CD14-positive monocyte (primary cell): ENCODE data around the gene CRYBA4. TPM values are rescaled to one million over a fixed set of nuclear protein-coding genes. Genes with fewer than 3 reads are reported as not detected.

Experiments
- DNase-seq, 3 donors: peaks; one replicate each; pipeline ENCODE4 v3.0.0-alpha.2; 2011 to 2022
- H2AFZ ChIP-seq: 2 replicates; pipeline ENCODE4 v1.6.0; 2012; ENCODE audit warnings: mild to moderate bottlenecking, low read depth, low read length, inconsistent platforms; ENCODE audit not compliant: insufficient read depth, poor library complexity, severe bottlenecking
- H3K27ac ChIP-seq, 2 donors: 1 replicate in 1 of 2; 2 replicates in 1 of 2; pipeline ENCODE4 v1.5.1; 2012 to 2013; ENCODE audit warnings: low read length in 2 of 2, control low read depth in 1 of 2, inconsistent platforms in 1 of 2, low read depth in 1 of 2, mild to moderate bottlenecking in 1 of 2
- H3K27me3 ChIP-seq, 2 donors: one replicate each; pipeline versions ENCODE4 v1.6.0 to v1.6.1; 2011 to 2013; ENCODE audit warnings: low read length in 2 of 2; ENCODE audit not compliant: control insufficient read depth in 2 of 2, insufficient read depth in 2 of 2
- H3K36me3 ChIP-seq, 2 donors: replicated peaks in 1 of 2; 1 replicate in 1 of 2; 2 replicates in 1 of 2; pipeline versions ENCODE4 v1.5.1 to v1.6.1; 2012 to 2013; ENCODE audit warnings: low read length in 2 of 2, control low read depth in 1 of 2, inconsistent platforms in 1 of 2, mild to moderate bottlenecking in 1 of 2; ENCODE audit not compliant: insufficient read depth in 2 of 2, control insufficient read depth in 1 of 2
- H3K4me1 ChIP-seq, 2 donors: 1 replicate in 1 of 2; 2 replicates in 1 of 2; pipeline versions ENCODE4 v1.5.1 to v1.6.1; 2012 to 2013; ENCODE audit warnings: low read length in 2 of 2, control low read depth in 1 of 2, inconsistent platforms in 1 of 2, mild to moderate bottlenecking in 1 of 2, moderate library complexity in 1 of 2; ENCODE audit not compliant: insufficient read depth in 2 of 2, control insufficient read depth in 1 of 2
- H3K4me2 ChIP-seq: replicated peaks from 2 replicates; pipeline ENCODE3; 2012; ENCODE audit warnings: low read length, moderate library complexity, mild to moderate bottlenecking; ENCODE audit not compliant: poor library complexity, severe bottlenecking; ENCODE audit errors: extremely low read depth
- H3K4me3 ChIP-seq, 3 experiments: fragments of 200-600 bp in 1 of 3; sonication (generic) in 1 of 3; replicated peaks in 1 of 3; 1 replicate in 2 of 3; 2 replicates in 1 of 3; pipeline ENCODE4 v1.5.1; 2011 to 2013; ENCODE audit warnings: low read length in 3 of 3, mild to moderate bottlenecking in 3 of 3, control low read depth in 2 of 3, low read depth in 2 of 3, inconsistent platforms in 1 of 3, moderate library complexity in 1 of 3
- H3K79me2 ChIP-seq: 2 replicates; pipeline ENCODE4 v1.6.0; 2012; ENCODE audit warnings: mild to moderate bottlenecking, control low read depth, inconsistent platforms, low read length, moderate library complexity; ENCODE audit not compliant: insufficient read depth
- H3K9ac ChIP-seq: 2 replicates; pipeline ENCODE4 v1.6.0; 2017; ENCODE audit warnings: low read length, mild to moderate bottlenecking; ENCODE audit not compliant: insufficient read depth, poor library complexity, severe bottlenecking
- H3K9me3 ChIP-seq, 2 donors: replicated peaks in 1 of 2; 1 replicate in 1 of 2; 2 replicates in 1 of 2; pipeline versions ENCODE4 v1.5.1 to v1.6.1; 2012 to 2013; ENCODE audit warnings: low read length in 2 of 2, control low read depth in 1 of 2; ENCODE audit not compliant: control insufficient read depth in 1 of 2, insufficient read depth in 1 of 2
- H4K20me1 ChIP-seq: 2 replicates; pipeline ENCODE4 v1.6.0; 2012; ENCODE audit warnings: mild to moderate bottlenecking, low read length, control low read depth, moderate library complexity; ENCODE audit not compliant: insufficient read depth
- H3K27ac Mint-ChIP-seq, 7 donors: one replicate each; pipeline ENCODE4 v1.8.0; 2020; ENCODE audit warnings: mild to moderate bottlenecking in 7 of 7, mixed read lengths in 7 of 7, moderate library complexity in 6 of 7, inconsistent platforms in 2 of 7
- H3K27me3 Mint-ChIP-seq, 3 donors: one replicate each; pipeline ENCODE4 v1.8.0; 2021 to 2022; ENCODE audit warnings: low read depth in 3 of 3, mild to moderate bottlenecking in 3 of 3, mixed read lengths in 3 of 3, moderate library complexity in 3 of 3, inconsistent platforms in 1 of 3
- H3K36me3 Mint-ChIP-seq, 2 donors: one replicate each; pipeline ENCODE4 v1.8.0; 2020; ENCODE audit warnings: mixed read lengths in 2 of 2, inconsistent platforms in 1 of 2, mild to moderate bottlenecking in 1 of 2
- H3K4me1 Mint-ChIP-seq: one replicate; pipeline ENCODE4 v1.8.0; 2020; ENCODE audit warnings: mild to moderate bottlenecking, mixed read lengths
- H3K4me3 Mint-ChIP-seq, 2 donors: one replicate each; pipeline ENCODE4 v1.8.0; 2020; ENCODE audit warnings: mild to moderate bottlenecking in 2 of 2, mixed read lengths in 2 of 2, moderate library complexity in 1 of 2
- H3K9me3 Mint-ChIP-seq, 7 donors: one replicate each; pipeline ENCODE4 v1.8.0; 2020 to 2022; ENCODE audit warnings: mixed read lengths in 7 of 7, mild to moderate bottlenecking in 6 of 7, moderate library complexity in 6 of 7, inconsistent platforms in 2 of 7
- CTCF ChIP-seq: fragments of 200-600 bp; IDR thresholded peaks from one replicate; pipeline ENCODE4 v1.8.0; 2022; ENCODE audit warnings: antibody characterized with exemption, mild to moderate bottlenecking
- WGBS: methylation state at CpG from one replicate; pipeline ENCODE4 v1.1.5; 2013; ENCODE audit warnings: missing lambda C conversion rate; ENCODE audit not compliant: insufficient coverage; 5-methylcytosine and 5-hydroxymethylcytosine counted together
- intact Hi-C, 2 donors: fragments of 100-400 bp; cut with micrococcal nuclease; formaldehyde crosslinking; loops; one replicate each; pipeline versions ENCODE4 v1.15.0 to v1.15.1; 2023
- polyA plus RNA-seq, 3 donors: library from polyadenylated mRNA; depleted of rRNA in 1 of 3; unstranded in 2 of 3; stranded (reverse) in 1 of 3; fragments of 300-500 nt in 2 of 3; fragments of >200 nt in 1 of 3; fragmentation: Illumina TruSeq in 2 of 3; gene quantifications; 1 replicate in 2 of 3; 2 replicates in 1 of 3; pipeline ENCODE4 v1.2.3, GENCODE V29; 2012 to 2021

Gene CRYBA4
- polyA plus RNA-seq, 3 donors = not detected

GRCh38 chr22:26671317-26672059, 49.7 kb downstream of the CRYBA4 start:
- H3K4me1 Mint-ChIP-seq = peaks cover 50% of the 10 kb centered on the region
- H3K36me3 Mint-ChIP-seq = peaks cover 13 to 16% of the 10 kb centered on the region in 2 donors
- Histone ChIP-seq H3K9me3 (no peaks in the 10 kb centered on the region), H3K9ac (no peak overlapping the region), H3K27me3 (no peaks in the 10 kb centered on the region), H3K4me2 (peak overlapping the region; percentile 86), H4K20me1 (no peaks in the 10 kb centered on the region), H3K36me3 (peaks cover 0 to 6% of the 10 kb centered on the region in 2 donors), H3K27ac (peak overlapping the region; percentile 89 to 92), H3K79me2 (peaks cover 34% of the 10 kb centered on the region), H2AFZ (peak overlapping the region; percentile 78), H3K4me1 (peaks cover 42 to 47% of the 10 kb centered on the region in 2 donors), H3K4me3 (peak overlapping the region in 1 of 3 experiments; percentile 83)
- H3K9me3 Mint-ChIP-seq = no peaks in the 10 kb centered on the region
- no peak for TF ChIP-seq CTCF
- H3K27ac Mint-ChIP-seq = peak overlapping the region; percentile 95 to 99 (median 99)
- H3K4me3 Mint-ChIP-seq = peak overlapping the region in 1 of 2 donors; percentile 13
- intact Hi-C loops = loop anchor here (5.0 to 10.0 kb wide), 2 partner anchors 87 to 1246 kb away; partner anchors contain the start of gene PITPNB (in 1 of the 2)
- WGBS = 68% methylated on average over 7 of the region's 15 CpGs
- peaks cover 0 to 2% (median 0%) of the 10 kb centered on the region in 3 donors for H3K27me3 Mint-ChIP-seq
- no peak for DNase-seq

GRCh38 chr22:26672060-26672471, 50.3 kb downstream of the CRYBA4 start:
- peak overlapping the region; percentile 81 for H3K9ac ChIP-seq
- DNase-seq = no peak
- H3K4me1 Mint-ChIP-seq = peaks cover 52% of the 10 kb centered on the region

More at GRCh38 chr22:26672060-26672471, 50.3 kb downstream of the CRYBA4 start:
- Histone ChIP-seq H3K4me1 (peaks cover 42 to 47% of the 10 kb centered on the region in 2 donors), H3K27me3 (no peaks in the 10 kb centered on the region), H4K20me1 (no peaks in the 10 kb centered on the region), H3K79me2 (peaks cover 37% of the 10 kb centered on the region), H3K4me2 (peak overlapping the region; percentile 86), H2AFZ (peak overlapping the region; percentile 78), H3K9me3 (no peaks in the 10 kb centered on the region), H3K36me3 (peaks cover 0 to 6% of the 10 kb centered on the region in 2 donors), H3K27ac (peak overlapping the region; percentile 89 to 92), H3K4me3 (peak overlapping the region in 2 of 3 experiments; percentile 69 to 83)
- intact Hi-C loops = loop anchor here (5.0 to 10.0 kb wide), 2 partner anchors 87 to 1245 kb away; partner anchors contain the start of gene PITPNB (in 1 of the 2)
- peak overlapping the region; percentile 86 to 95 for H3K4me3 Mint-ChIP-seq
- no peak for TF ChIP-seq CTCF
- H3K27me3 Mint-ChIP-seq = peaks cover 0 to 2% (median 0%) of the 10 kb centered on the region in 3 donors
- no peaks in the 10 kb centered on the region for H3K9me3 Mint-ChIP-seq
- WGBS = 87% methylated on average over 7 of the region's 8 CpGs
- H3K36me3 Mint-ChIP-seq = peaks cover 13 to 18% of the 10 kb centered on the region in 2 donors
- H3K27ac Mint-ChIP-seq = peak overlapping the region; percentile 95 to 99 (median 99)
